CD4-positive, alpha-beta T cell treated with Interferon alpha-2 for 1 hour (primary cell): ENCODE measurements around the gene MCM7.

Experiments
- DNase-seq, 2 donors: peaks; one replicate each; pipeline ENCODE4 v3.0.0-alpha.2; 2020 to 2022

Gene MCM7

DNA sequence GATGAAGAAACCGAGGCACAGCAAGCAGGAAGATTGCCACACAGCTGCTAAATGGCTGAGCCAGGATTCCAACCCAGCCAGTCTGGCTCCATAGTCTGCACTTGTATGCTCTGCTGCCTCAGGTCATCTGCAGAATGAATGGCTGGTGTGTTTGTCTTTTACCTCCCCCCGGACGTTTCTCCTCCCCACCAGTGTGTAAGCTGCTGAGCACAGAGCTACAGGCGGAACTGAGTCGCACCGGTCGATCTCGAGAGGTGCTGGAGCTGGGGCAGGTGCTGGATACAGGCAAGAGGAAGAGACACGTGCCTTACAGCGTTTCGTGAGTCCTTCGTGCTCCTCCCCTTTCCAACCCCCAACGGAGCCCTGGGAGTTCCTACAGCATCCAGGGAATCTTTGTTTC lies 20.9 kb upstream of the MCM7 start:
- no peak for DNase-seq

DNA sequence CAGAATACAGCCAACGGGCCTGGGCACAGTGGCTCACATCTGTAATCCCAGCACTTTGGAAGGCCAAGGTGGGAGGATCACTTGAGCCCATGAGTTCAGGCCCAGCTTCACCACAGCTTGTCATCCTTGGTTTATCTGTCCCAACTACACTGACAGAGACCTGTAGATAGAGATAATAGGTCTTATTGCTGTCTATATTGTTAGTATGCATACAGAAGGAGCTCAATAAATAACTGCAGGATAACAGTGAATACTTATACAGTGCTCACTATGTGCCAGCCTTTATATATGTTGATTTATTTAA lies 19.5 kb upstream of the MCM7 start:
- DNase-seq: no peak

DNA sequence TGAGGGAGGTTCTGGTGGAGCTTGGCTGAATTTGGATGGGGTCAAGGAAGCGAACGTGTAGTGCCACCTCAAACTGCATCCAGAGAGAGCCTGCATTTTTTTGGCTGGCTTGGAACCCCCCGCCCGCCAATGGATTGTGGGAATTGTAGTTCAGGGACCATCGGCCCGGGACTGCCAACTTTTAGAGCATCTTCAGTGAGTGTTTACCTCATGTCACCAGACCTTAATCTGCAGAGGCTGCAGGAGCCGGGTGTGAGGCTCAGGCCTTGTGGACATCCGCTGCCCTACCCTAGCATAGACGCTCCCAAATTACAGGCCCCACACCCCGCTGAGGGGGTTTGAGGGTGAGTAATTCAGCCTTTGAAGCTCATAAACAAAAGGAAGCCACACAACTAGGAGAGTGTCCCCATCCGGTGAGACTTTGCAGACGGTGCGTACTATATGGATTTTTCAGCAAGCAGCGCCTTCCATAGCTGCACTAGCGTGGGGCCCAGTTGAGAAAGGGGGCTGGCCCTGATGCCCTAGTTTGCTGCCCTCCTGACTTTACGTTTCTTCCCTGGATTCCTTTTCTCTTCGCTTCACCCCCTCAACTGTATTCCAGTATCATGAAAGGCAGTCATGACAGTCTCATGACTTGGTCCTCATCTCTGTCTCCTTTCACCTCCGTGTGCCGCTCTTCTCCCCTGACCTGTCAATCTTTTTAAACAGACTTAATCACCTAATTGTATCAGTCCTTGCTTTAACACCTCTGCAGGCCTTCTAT lies 19.0 kb upstream of the MCM7 start:
- peak; percentile 62 to 81 for DNase-seq

- DNase-seq: peak; percentile 94 to 96
Measured at GRCh38 chr7:100119072-100119969, 18.1 kb upstream of the MCM7 start, which contains the start of the genes CNPY4 and TAF6. CNPY4 (plus strand) TSS chr7:100119634; CDS start chr7:100119745, 111 bp downstream. TAF6 (minus strand) TSS chr7:100119358; CDS start chr7:100114209, 5,149 bp downstream.

DNA sequence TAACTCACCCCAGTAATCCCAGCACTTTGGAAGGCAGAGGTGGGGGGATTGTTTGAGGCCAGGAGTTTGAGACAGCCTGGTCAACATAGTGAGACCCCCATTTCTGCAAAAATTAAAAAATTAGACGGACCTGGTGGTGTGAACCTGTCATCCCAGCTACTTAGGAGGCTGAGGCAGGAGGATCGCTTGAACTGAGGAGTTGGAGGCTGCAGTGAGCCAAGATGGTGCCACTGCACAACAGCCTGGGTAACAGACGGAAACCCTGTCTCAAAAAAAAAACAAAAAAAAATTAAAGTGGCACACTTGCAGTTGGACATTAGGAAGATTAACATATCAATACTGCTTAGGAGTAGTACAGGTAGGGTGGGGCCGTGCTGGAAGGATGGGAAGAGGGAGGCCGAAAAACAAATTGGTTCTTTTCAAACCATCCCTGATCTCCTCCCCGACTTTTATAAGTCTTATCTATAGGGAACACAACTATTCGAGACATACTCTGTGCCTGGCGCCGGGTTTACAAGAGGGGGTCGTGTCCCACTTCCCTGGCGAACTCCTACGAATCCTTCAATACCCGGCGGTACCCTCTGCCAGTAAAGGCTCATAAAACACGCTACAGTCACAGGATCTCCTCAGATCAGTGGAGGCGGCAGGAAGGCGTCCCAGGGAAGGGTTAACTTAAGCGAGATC lies 17.3 kb upstream of the MCM7 start:
- no peak for DNase-seq

- no peak for DNase-seq
Measured at GRCh38 chr7:100115026-100115425, 13.8 kb upstream of the MCM7 start.

- DNase-seq: no peak
Measured at GRCh38 chr7:100111914-100112313, 10.7 kb upstream of the MCM7 start.

DNA sequence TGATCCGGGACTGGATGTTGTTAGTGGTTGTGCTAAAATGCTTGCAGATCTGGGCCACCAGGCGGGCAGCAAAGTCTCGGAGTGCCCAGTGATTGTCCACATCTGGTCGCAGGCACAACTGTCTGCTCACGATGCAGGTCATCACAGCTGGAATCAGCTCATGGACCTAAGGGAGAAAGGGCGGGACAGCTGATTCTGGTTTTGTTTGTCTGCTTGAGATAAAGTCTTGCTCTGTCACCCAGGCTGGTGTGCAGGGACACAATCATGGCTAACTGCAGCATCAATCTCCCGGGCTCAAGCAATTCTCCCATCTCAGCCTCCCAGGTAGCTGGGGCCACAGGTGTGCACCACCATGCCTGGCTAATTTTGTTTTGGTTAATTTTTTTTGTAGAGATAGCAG lies 10.0 kb upstream of the MCM7 start:
- no peak for DNase-seq

DNA sequence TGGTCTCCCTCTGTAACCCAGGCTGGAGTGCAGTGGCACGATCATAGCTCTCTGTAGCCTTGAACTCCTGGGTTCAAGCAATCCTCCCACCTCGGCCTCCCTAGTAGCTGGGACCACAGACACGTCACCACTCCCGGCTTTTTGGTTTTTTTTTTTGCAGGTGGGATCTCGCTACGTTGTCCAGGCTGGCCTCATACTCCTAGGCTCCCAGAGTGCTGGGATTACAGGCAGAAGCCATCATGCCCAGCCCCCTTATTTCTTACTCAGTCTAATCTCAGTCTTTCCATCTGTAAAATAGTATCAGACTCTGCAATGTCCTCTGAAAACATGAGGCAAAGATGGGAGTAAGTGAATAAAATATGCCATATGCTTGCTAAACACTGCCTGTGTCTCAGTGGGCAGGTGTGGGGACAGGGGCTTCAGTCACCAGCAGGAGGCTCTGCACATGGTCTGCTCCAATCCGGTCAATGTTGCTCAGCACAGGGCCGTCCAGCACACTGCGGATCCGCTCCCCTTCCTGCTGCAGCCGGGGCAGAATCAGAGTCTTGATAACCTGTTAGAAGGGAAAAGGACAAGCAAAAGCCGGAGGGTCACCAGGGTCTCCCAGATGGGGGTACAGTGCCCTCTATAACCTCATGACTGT lies 8.4 kb upstream of the MCM7 start:
- DNase-seq: no peak

DNA sequence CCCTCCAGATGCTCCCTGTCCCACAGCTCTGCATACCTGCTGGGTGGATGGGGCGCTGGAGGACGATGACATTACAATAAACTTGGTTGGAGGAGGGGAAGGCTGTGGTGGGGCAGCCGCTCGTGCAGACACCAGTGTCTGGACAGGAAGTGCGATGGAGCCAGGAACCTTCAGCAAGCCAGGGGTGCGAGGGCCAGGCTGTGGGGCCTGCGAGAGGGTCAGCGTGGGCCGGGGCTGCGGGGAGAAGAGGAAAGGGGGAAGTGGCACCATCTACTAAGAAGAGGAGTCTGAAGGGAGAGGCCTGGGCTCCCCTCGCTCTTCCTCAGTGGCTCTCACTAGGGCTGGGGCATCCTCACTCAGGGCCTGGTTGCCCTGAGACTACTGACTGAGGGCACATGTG lies 6.7 kb upstream of the MCM7 start:
- no peak for DNase-seq

DNA sequence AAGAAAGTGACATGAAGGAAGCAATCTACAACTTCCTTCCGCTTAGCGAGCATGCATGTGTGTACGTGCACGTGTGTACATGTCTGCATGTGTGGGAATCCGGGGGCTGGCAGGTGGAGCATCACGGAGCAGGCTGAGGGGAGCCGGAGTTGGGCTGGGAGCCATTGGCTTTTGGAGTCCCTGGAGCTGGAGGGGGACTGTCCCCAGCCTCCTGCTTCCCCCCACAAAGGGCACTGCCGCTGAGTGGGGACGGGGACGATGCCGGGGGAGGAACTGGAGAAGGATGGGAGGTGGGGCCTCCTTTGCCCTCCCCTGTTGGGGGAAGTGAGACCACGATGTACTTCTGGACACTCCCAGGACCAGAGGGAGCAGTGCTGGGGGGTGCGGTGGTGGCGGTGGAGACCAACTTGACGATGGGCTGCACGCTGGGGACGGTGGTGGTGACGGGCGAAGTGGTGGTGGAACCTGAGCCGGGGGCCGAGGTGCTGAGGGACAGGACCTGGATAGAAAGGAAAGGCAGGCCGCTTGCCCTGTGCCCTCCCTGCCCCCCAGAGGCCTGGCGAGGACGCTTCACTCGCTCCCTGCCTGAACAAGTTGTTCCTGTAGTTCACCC lies 6.0 kb upstream of the MCM7 start:
- no peak for DNase-seq

DNA sequence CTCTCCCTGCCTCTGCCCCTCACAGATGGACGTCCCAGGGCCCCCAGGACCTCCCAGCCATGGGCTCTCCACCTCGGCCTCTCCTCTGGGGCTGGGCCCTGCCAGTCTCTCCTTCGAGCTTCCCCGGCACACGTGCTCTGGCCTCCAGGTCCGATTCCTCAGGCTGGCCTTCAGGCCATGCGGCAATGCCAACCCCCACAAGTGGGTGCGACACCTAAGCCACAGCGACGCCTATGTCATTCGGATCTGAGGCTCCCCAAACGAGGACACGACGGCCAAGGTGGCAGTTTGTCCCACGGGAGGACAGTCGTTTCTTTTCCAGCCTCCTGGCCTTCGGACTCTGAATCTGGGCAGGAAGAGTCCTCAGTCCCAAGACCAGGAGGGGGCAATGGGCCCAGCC lies 5.4 kb upstream of the MCM7 start:
- DNase-seq: no peak

DNA sequence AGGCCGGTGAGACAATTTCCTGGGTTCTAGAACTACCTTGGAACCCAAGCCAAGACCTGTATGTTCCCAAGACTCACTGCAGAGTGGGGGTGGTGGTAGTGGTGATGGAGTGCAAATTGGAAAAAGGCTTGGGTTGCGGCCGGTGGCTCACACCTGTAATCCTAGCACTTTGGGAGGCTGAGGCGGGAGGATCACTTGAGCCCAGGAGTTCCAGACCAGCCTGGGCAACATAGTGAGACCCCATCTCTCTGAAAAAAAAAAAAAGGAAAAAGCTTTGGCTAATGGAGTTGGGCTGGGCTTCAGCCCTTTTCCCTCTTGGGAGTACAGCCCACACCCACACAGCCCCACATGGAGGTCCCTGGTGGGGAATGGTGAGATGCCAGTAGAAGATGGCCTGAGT lies 4.3 kb upstream of the MCM7 start:
- no peak for DNase-seq

GRCh38 chr7:100102950-100103840 lies 2.0 kb upstream of the MCM7 start:
- DNase-seq: no peak

- DNase-seq: peak; percentile 82 to 89
Measured at GRCh38 chr7:100100420-100101015, 679 bp downstream of the MCM7 start.

- no peak for DNase-seq
Measured at GRCh38 chr7:100099452-100099851, 1.7 kb downstream of the MCM7 start.

DNA sequence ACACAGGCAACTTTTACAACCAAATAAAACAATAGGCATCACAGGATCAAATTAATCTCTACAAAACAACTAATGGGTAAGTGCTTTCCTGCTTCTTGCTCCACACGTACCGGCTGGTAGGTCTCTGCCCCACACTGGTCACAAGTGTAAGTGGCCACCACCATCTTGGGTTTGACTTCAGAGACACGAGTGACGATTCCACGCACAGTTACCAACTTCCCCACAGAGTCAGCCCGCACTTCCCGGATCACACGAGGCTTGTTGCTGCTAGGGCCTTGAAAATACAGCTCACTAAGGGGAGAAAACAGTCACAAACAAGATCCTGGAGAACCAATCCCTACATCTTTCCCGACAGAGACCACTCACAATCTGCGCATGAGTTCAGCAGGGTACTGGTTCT lies 2.3 kb downstream of the MCM7 start:
- no peak for DNase-seq

DNA sequence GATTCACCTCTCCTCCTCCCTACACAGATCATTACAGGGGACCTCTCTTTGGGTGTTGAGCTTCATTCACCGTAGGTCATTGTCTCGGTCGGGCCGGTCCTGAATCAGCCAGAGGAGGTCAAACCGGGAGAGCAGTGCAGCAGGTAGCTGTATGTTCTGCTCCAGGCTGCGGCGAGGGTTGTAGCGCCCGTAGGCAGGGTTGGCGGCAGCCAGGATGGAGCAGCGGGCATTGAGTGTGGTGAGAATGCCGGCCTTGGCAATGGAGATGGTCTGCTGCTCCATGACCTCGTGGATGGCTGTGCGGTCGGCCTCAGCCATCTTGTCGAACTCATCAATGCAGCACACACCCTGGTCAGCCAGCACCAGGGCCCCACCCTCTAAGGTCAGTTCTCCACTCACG lies 5.5 kb downstream of the MCM7 start:
- no peak for DNase-seq

DNA sequence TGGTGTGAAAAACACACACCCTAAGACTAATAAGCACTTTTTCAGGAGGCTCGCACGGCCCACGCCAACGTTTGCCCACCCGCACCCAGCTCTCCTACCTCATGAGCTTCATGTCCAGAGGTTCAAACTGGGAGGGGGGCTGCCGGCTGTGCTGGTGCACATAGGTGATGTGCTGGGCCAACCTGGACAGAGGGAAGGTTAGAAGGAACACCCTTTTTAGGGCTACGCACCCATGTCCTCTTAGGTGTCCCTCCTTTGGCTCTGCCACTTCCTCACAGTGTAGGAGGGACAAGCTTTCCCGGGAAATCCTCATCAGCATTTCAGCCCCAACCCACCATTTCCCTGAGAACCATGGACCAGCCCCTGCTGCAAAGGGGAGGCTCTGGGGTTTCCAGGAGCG lies 5.9 kb downstream of the MCM7 start:
- no peak for DNase-seq

- no peak for DNase-seq
Measured at GRCh38 chr7:100093925-100094486, 7.2 kb downstream of the MCM7 start.

DNA sequence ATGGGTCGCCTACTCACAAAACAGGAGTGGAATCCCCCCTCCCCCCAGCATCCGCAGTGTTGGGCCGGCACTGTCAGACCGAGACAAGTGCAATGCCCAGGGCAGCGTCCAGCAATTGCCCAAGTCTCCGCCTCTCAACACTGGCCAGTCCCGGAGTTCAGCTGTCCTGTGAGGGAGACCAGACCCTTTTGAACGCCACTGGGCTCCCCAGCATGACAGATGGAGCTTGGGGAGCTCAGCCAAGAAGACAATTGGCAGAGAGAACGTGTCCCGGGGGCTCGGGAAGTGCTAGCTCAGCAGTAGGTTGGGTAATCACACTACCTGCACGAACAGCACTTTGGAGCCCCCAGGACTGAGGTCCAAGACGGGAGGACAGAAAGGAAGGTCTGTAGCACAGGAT lies 7.7 kb downstream of the MCM7 start:
- no peak for DNase-seq
